ENCODE measurements around the gene RPL7A.

The RPL7A gene

GRCh38 chr9:133379153-133380086 lies 31.4 kb downstream of the RPL7A start:
- no peak overlapping the region for H3K27ac ChIP-seq
- TF ChIP-seq CTCF (conservative IDR thresholded peaks at IDR 0.05) (no peak), ZFX (IDR thresholded peaks at IDR 0.05) (no peak)

GRCh38 chr9:133380734-133381133 lies 32.7 kb downstream of the RPL7A start:
- TF ChIP-seq CTCF (conservative IDR thresholded peaks at IDR 0.05): no peak
- TF ChIP-seq ZFX (IDR thresholded peaks at IDR 0.05): no peak
- H3K27ac ChIP-seq: no peak overlapping the region

GRCh38 chr9:133382507-133383141 lies 34.6 kb downstream of the RPL7A start:
- no peak overlapping the region for H3K27ac ChIP-seq
- TF ChIP-seq CTCF (conservative IDR thresholded peaks at IDR 0.05): no peak
- no peak for TF ChIP-seq ZFX (IDR thresholded peaks at IDR 0.05)

- TF ChIP-seq ZFX (IDR thresholded peaks at IDR 0.05) (no peak), CTCF (conservative IDR thresholded peaks at IDR 0.05) (no peak)
- H3K27ac ChIP-seq: no peak overlapping the region
These were observed 35.4 kb downstream of the RPL7A start for GRCh38 chr9:133383438-133383837.

GRCh38 chr9:133384736-133385321 lies 36.8 kb downstream of the RPL7A start:
- no peak overlapping the region for H3K27ac ChIP-seq

GRCh38 chr9:133385452-133385851 lies 37.4 kb downstream of the RPL7A start:
- TF ChIP-seq CTCF (conservative IDR thresholded peaks at IDR 0.05) (no peak), ZFX (IDR thresholded peaks at IDR 0.05) (no peak)

More at GRCh38 chr9:133384736-133385321, 36.8 kb downstream of the RPL7A start:
- no peak for TF ChIP-seq ZFX (IDR thresholded peaks at IDR 0.05)
- no peak for TF ChIP-seq CTCF (conservative IDR thresholded peaks at IDR 0.05)

GRCh38 chr9:133386338-133386737 lies 38.3 kb downstream of the RPL7A start:
- TF ChIP-seq CTCF (conservative IDR thresholded peaks at IDR 0.05) (no peak), ZFX (IDR thresholded peaks at IDR 0.05) (no peak)
- no peak overlapping the region for H3K27ac ChIP-seq

More at GRCh38 chr9:133385452-133385851, 37.4 kb downstream of the RPL7A start:
- H3K27ac ChIP-seq: no peak overlapping the region

Data from C4-2B (cell line).